K562 (cell line): ENCODE results near the gene CPN2. TPM values are rescaled to one million over a fixed set of nuclear protein-coding genes. Genes with fewer than 3 reads are reported as not detected.

Experiments
- ATAC-seq: fragments of 200-7000 bp; cut with Tn5 transposase; 3 replicates; pipeline ENCODE4 v1.9.1; 2020; ENCODE audit warnings: moderate library complexity
- BruUV-seq: library from RNA; stranded (reverse); fragments of 400-500 nt; replicated peaks from 2 replicates; lab custom pipeline; 2021; lab: Mats Ljungman, UMichigan
- CTCF ChIA-PET: fragments of 300-600 bp; formaldehyde crosslinking; extraction: SDS; loops from one replicate; lab custom pipeline; 2021; ENCODE audit warnings: low intra/inter-chr PET ratio; lab: Yijun Ruan, JAX
- POLR2A ChIA-PET: fragments of 300-600, 350-650 bp; sonication (Branson Sonifier 250); formaldehyde crosslinking; extraction: SDS; loops from one replicate; lab custom pipeline; 2021; ENCODE audit warnings: antibody characterized with exemption, inconsistent platforms; lab: Yijun Ruan, JAX
- DNase-seq, 4 experiments: peaks; one replicate each; pipeline versions ENCODE4 v3.0.0 to v3.0.0-alpha.2; 2011 to 2018; ENCODE audit warnings: low spot score in 3 of 4, mixed read lengths in 3 of 4; ENCODE audit errors: extremely low read depth in 1 of 4
- FAIRE-seq: peaks from 2 replicates; lab custom pipeline; 2011; peaks lifted over from hg19 to GRCh38; lab: Jason Lieb, UNC
- H2AFZ ChIP-seq: 2 replicates; pipeline ENCODE4 v1.6.0; 2011; ENCODE audit warnings: low read depth, low read length, control low read depth, inconsistent platforms
- H3K27ac ChIP-seq: fragments of 200-600 bp; 3 replicates; pipeline ENCODE4 v1.8.0; 2011; ENCODE audit warnings: low read depth, mild to moderate bottlenecking, control low read depth, inconsistent platforms, low read length, moderate library complexity, mixed read lengths; ENCODE audit errors: extremely low read depth
- H3K27me3 ChIP-seq, 2 experiments: fragments of 300-600 bp in 1 of 2; 2 replicates in 1 of 2; 3 replicates in 1 of 2; pipeline versions ENCODE4 v1.6.0 to v1.8.0; 2011; ENCODE audit warnings: inconsistent platforms in 2 of 2, low read length in 2 of 2, mild to moderate bottlenecking in 1 of 2, mixed read lengths in 1 of 2, moderate library complexity in 1 of 2; ENCODE audit not compliant: control insufficient read depth in 2 of 2, insufficient read depth in 2 of 2
- H3K36me3 ChIP-seq: fragments of 300-600 bp; 3 replicates; pipeline ENCODE4 v1.8.0; 2011; ENCODE audit warnings: mild to moderate bottlenecking, low read length, inconsistent platforms; ENCODE audit not compliant: control insufficient read depth, insufficient read depth
- H3K4me1 ChIP-seq, 2 experiments: fragments of 200-600 bp in 1 of 2; replicated peaks in 1 of 2; 2 replicates in 1 of 2; 3 replicates in 1 of 2; pipeline versions ENCODE4 v1.5.1 to v1.8.0; 2011; ENCODE audit warnings: inconsistent platforms in 2 of 2, low read length in 2 of 2, mild to moderate bottlenecking in 1 of 2, mixed read lengths in 1 of 2, moderate library complexity in 1 of 2; ENCODE audit not compliant: control insufficient read depth in 2 of 2, insufficient read depth in 2 of 2
- H3K4me2 ChIP-seq: 2 replicates; pipeline ENCODE4 v1.6.1; 2011; ENCODE audit warnings: low read length, control low read depth, inconsistent platforms, mixed read lengths; ENCODE audit not compliant: insufficient read depth
- H3K4me3 ChIP-seq: fragments of 200-600 bp; sonication (generic), shearing (Covaris generic); 2 replicates; pipeline ENCODE4 v1.5.1; 2016; ENCODE audit warnings: control low read depth, inconsistent platforms
- H3K79me2 ChIP-seq: fragments of 200-600 bp; 3 replicates; pipeline ENCODE4 v1.8.0; 2011; ENCODE audit warnings: low read length, inconsistent platforms; ENCODE audit not compliant: control insufficient read depth, insufficient read depth
- H3K9ac ChIP-seq, 2 experiments: 2 replicates each; pipeline versions ENCODE4 v1.6.0 to v1.6.1; 2011; ENCODE audit warnings: low read depth in 2 of 2, low read length in 2 of 2, control low read depth in 1 of 2, inconsistent platforms in 1 of 2, mild to moderate bottlenecking in 1 of 2, mixed read lengths in 1 of 2; ENCODE audit not compliant: insufficient read depth in 1 of 2
- H3K9me1 ChIP-seq: one replicate; pipeline ENCODE4 v1.6.0; 2011; ENCODE audit warnings: inconsistent platforms, mild to moderate bottlenecking, low read length, moderate library complexity; ENCODE audit not compliant: control insufficient read depth, insufficient read depth
- H3K9me3 ChIP-seq: replicated peaks from 2 replicates; pipeline ENCODE4 v1.5.1; 2011; ENCODE audit warnings: low read depth, low read length, inconsistent platforms; ENCODE audit not compliant: control insufficient read depth, insufficient read depth
- H4K20me1 ChIP-seq: replicated peaks from 2 replicates; pipeline ENCODE4 v1.6.1; 2011; ENCODE audit warnings: low read length, inconsistent platforms, mixed read lengths; ENCODE audit not compliant: control insufficient read depth, insufficient read depth
- CEBPZ ChIP-seq: fragments of 150-350 bp; IDR thresholded peaks from 2 replicates; pipeline ENCODE4 v1.6.1; 2014; ENCODE audit warnings: low read depth, mild to moderate bottlenecking, low read length, borderline replicate concordance
- NFIX ChIP-seq: fragments of 250-450 bp; sonication (Bioruptor Pico); IDR thresholded peaks from 2 replicates; pipeline ENCODE4 v1.4.0; 2020; ENCODE audit warnings: low read depth, mild to moderate bottlenecking, moderate library complexity
- REST ChIP-seq, 2 experiments: fragments of 450-650 bp; formaldehyde crosslinking in 1 of 2; IDR thresholded peaks; 2 replicates each; pipeline versions ENCODE4 v1.4.0 to v1.6.1; 2014 to 2020; ENCODE audit warnings: mild to moderate bottlenecking in 2 of 2, borderline replicate concordance in 1 of 2, low read depth in 1 of 2
- SRSF1 ChIP-seq: fragments of 200-400 bp; formaldehyde crosslinking; IDR thresholded peaks from 2 replicates; pipeline ENCODE4 v1.6.1; 2017; ENCODE audit warnings: mild to moderate bottlenecking, low read depth, low read length, moderate library complexity
- STAG1 ChIP-seq: sonication (generic); formaldehyde crosslinking; IDR thresholded peaks from 2 replicates; pipeline ENCODE4 v1.5.0; 2020; ENCODE audit warnings: missing genetic modification reagents, borderline replicate concordance
- ZFP1 ChIP-seq: fragments of 450-650 bp; formaldehyde crosslinking; IDR thresholded peaks from 2 replicates; pipeline ENCODE4 v1.4.0; 2020; ENCODE audit warnings: mild to moderate bottlenecking, mixed read lengths
- ZNF561 ChIP-seq: fragments of 450-650 bp; formaldehyde crosslinking; conservative IDR thresholded peaks from 2 replicates; pipeline ENCODE4 v1.4.0; 2020; ENCODE audit warnings: mild to moderate bottlenecking, moderate library complexity
- WGBS: fragments of 100-300 bp; shearing (Covaris generic); methylation state at CpG from one replicate; pipeline ENCODE4 v1.1.6; 2016; ENCODE audit warnings: low coverage, mixed read lengths; ENCODE audit not compliant: insufficient coverage; ENCODE audit errors: missing lambda C conversion rate; 5-methylcytosine and 5-hydroxymethylcytosine counted together
- in situ Hi-C: fragments of 300-500 bp; cut with MboI; formaldehyde crosslinking; loops from 4 replicates; pipeline ENCODE4 v1.15.0; 2018; ENCODE audit warnings: inconsistent platforms, mixed read lengths
- intact Hi-C: fragments of 100-400 bp; cut with micrococcal nuclease; formaldehyde crosslinking; loops from 2 replicates; pipeline ENCODE4 v1.14.2; 2022
- polyA plus RNA-seq, 8 experiments: library from polyadenylated mRNA; depleted of rRNA in 4 of 8; stranded (reverse) in 5 of 8; unstranded in 3 of 8; fragments of >200 nt; fragmentation: Nextera tagmentation in 2 of 8; fragmentation: Illumina TruSeq in 1 of 8; extraction: Ambion mirVana in 2 of 8; extraction: Trizol in 1 of 8; gene quantifications; 2 replicates each; pipeline versions ENCODE4 v1.2.1 to v1.2.3, GENCODE V29; 2011 to 2014; ENCODE audit warnings: inconsistent platforms in 1 of 8, missing spikeins in 1 of 8
- total RNA-seq, 7 experiments: library from RNA; depleted of rRNA in 6 of 7; stranded (reverse); fragments of >200 nt in 6 of 7; fragmentation: Illumina TruSeq in 2 of 7; extraction: Trizol in 2 of 7; gene quantifications; 2 replicates each; pipeline versions ENCODE4 v1.2.1 to v1.2.3, GENCODE V29; 2011 to 2021; ENCODE audit warnings: low replicate concordance in 1 of 7

The CPN2 gene
- total and polyA plus RNA-seq, 9 of the 15 experiments (the other 6 are each of a cell fraction or from before 2014, with no cell fraction given) = not detected

- FAIRE-seq (no peak), DNase-seq (peak; percentile 79 to 91 (median 86)), ATAC-seq (peak; percentile 97)
- POLR2A ChIA-PET = interaction anchor here (0.6 to 1.0 kb wide), 6 partner anchors 11 to 574 kb away, joined by 3 read pairs; no protein-coding TSS in a partner anchor
- peak overlapping the region; percentile 37 for H3K4me3 ChIP-seq
- H3K9me1 ChIP-seq = no peaks in the 10 kb centered on the region
- no peaks in the 10 kb centered on the region for H3K9me3 ChIP-seq
- intact Hi-C loops = loop anchor here (1.0 to 10.0 kb wide), 7 partner anchors 71 to 931 kb away; partner anchors contain the start of genes LSG1 and TMEM44
- no peaks in the 10 kb centered on the region for H3K79me2 ChIP-seq
- CTCF ChIA-PET = interaction anchor here (0.7 to 2.3 kb wide), 7 partner anchors 10 to 712 kb away, joined by 3 to 19 read pairs (median 3); no protein-coding TSS in a partner anchor
- WGBS = under 1% methylated on average over 68 of the region's 69 CpGs
- no peaks in the 10 kb centered on the region for H4K20me1 ChIP-seq
- H2AFZ ChIP-seq = peak overlapping the region; percentile 81
- H3K36me3 ChIP-seq = no peaks in the 10 kb centered on the region
- peaks cover 22 to 65% of the 10 kb centered on the region in 2 experiments for H3K27me3 ChIP-seq
- peaks cover 3 to 23% of the 10 kb centered on the region in 2 experiments; a peak in 4 of 5 replicates for H3K4me1 ChIP-seq
- BruUV-seq = no TSS peak
- peak overlapping the region; percentile 20 to 88; a peak in 3 of 4 replicates for H3K9ac ChIP-seq
- H3K4me2 ChIP-seq = peak overlapping the region; percentile 74
- in situ Hi-C loops = loop anchor here (10.0 to 25.0 kb wide), 2 partner anchors 251 to 1871 kb away; no protein-coding TSS in a partner anchor
- no peak overlapping the region for H3K27ac ChIP-seq
- no peak for TF ChIP-seq NFIX (CRISPR knock-in tag)
- no peak; the same call in 1 of the 2 replicates for TF ChIP-seq CEBPZ
- no peak for TF ChIP-seq ZNF561
- TF ChIP-seq REST (IDR thresholded peaks at IDR 0.05; ENCODE audit: borderline replicate concordance) = peak; percentile 83
- TF ChIP-seq REST (CRISPR knock-in tag; IDR thresholded peaks at IDR 0.05; ENCODE audit: low read depth) = no peak
- TF ChIP-seq SRSF1 = no peak
- peak; percentile 98 for TF ChIP-seq STAG1 (CRISPR knock-in tag)
- TF ChIP-seq ZFP1 (CRISPR knock-in tag) = no peak
Observed at GRCh38 chr3:194333212-194333980, 17.7 kb downstream of the CPN2 start.
